Measurements from ENCODE around the gene RTL1. TPM values are rescaled to one million over a fixed set of nuclear protein-coding genes. Genes with fewer than 3 reads are reported as not detected.

Gene RTL1
- total and polyA plus RNA-seq, 7 experiments from 2014 or later, result not detected

DNA sequence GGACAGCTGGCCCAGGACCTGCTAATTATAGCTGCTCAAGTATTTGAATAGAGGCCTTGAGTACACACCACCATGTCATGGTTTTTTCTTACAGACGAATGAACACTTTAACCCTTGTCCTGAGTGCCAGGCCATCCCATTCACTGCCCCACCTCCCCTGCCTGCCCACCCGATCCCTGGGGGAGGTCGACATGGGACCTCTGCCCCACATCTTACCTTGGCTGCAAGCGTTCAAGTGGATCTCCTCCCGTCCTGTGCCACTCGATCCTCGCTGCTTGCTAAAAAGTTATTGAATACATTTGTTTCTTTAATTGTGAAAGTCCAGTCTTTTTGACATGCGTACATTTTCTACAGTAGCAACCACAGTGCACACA is 10.3 kb downstream of the RTL1 start:
- DNase-seq (no peak), ATAC-seq (no peak)
- no peak overlapping the region for H3K27ac ChIP-seq (ENCODE audit: low read depth, low read length)
- Mint-ChIP-seq H3K4me3 (no peak overlapping the region), H3K27me3 (peaks cover 2 to 42% (median 26%) of the 10 kb centered on the region in 5 donors), H3K27ac (no peak overlapping the region), H3K4me1 (no peaks in the 10 kb centered on the region), H3K9me3 (no peaks in the 10 kb centered on the region), H3K36me3 (no peaks in the 10 kb centered on the region)
- H3K36me3 ChIP-seq (ENCODE audit: control insufficient read depth in 2 of 3, insufficient read depth in 3 of 3, low read length in 3 of 3), result no peaks in the 10 kb centered on the region
- no peaks in the 10 kb centered on the region for H3K27me3 ChIP-seq (ENCODE audit: control insufficient read depth in 2 of 2, insufficient read depth in 2 of 2, low read length in 2 of 2)
- intact Hi-C loops (cut with micrococcal nuclease), result no loop called here
- H3K4me3 ChIP-seq (ENCODE audit: low read length), result no peak overlapping the region
- ChIA-PET POLR2A (no interaction called here), CTCF (no interaction called here)
- H3K4me1 ChIP-seq (ENCODE audit: control insufficient read depth in 2 of 2, insufficient read depth in 2 of 2, low read length in 2 of 2), result no peaks in the 10 kb centered on the region
- no peaks in the 10 kb centered on the region for H3K9me3 ChIP-seq (ENCODE audit: control insufficient read depth in 2 of 3, low read length in 3 of 3)

DNA sequence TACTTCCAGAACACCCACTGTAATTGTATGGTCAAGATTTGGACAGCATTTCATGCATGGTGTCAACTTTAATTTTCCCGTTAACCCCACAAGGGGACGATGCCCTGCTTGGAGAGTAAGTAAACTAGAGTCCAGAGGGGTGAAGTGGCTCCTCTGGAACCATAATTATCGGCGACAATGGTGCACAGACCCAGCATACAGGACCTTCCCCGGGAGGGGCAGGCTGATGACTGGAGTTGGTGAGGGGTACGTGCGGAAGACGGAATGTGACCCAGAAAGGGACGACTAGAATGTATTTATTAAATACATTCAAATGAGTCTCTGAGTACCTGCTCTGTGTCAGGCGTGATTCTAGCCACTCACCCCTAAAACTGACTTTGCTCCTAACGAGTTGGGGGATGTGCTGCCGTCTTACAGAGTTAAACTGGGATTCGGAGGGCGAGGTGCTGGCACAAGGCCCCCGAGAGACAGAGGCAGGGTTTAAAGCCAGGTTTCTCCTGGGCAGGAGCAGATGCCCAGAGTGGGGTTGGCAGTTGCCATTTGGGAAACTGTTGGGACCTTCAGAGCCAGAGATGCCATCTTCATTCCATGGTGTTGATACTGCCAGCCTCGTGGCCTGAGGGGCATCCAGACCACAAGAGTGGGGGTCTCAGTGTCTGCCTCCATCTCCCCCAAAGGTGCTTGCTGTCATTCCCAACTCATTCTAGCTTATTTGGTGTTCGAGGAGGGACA is 10.9 kb downstream of the RTL1 start:
- H3K4me3 ChIP-seq (ENCODE audit: low read length), result no peak overlapping the region
- H3K4me1 Mint-ChIP-seq, result no peaks in the 10 kb centered on the region
- no peaks in the 10 kb centered on the region for H3K27me3 ChIP-seq (ENCODE audit: control insufficient read depth in 2 of 2, insufficient read depth in 2 of 2, low read length in 2 of 2)
- ChIA-PET POLR2A (no interaction called here), CTCF (no interaction called here)
- no peaks in the 10 kb centered on the region for H3K9me3 Mint-ChIP-seq
- ATAC-seq (no peak), DNase-seq (no peak)
- H3K4me1 ChIP-seq (ENCODE audit: control insufficient read depth in 2 of 2, insufficient read depth in 2 of 2, low read length in 2 of 2), result no peaks in the 10 kb centered on the region
- no peak overlapping the region for H3K27ac ChIP-seq (ENCODE audit: low read depth, low read length)
- no peak overlapping the region for H3K4me3 Mint-ChIP-seq
- H3K27me3 Mint-ChIP-seq, result peaks cover 7 to 42% (median 28%) of the 10 kb centered on the region in 5 donors
- no peaks in the 10 kb centered on the region for H3K36me3 ChIP-seq (ENCODE audit: control insufficient read depth in 2 of 3, insufficient read depth in 3 of 3, low read length in 3 of 3)
- H3K27ac Mint-ChIP-seq, result no peak overlapping the region
- no peaks in the 10 kb centered on the region for H3K36me3 Mint-ChIP-seq
- intact Hi-C loops (cut with micrococcal nuclease), result no loop called here
- H3K9me3 ChIP-seq (ENCODE audit: control insufficient read depth in 2 of 3, low read length in 3 of 3), result no peaks in the 10 kb centered on the region

DNA sequence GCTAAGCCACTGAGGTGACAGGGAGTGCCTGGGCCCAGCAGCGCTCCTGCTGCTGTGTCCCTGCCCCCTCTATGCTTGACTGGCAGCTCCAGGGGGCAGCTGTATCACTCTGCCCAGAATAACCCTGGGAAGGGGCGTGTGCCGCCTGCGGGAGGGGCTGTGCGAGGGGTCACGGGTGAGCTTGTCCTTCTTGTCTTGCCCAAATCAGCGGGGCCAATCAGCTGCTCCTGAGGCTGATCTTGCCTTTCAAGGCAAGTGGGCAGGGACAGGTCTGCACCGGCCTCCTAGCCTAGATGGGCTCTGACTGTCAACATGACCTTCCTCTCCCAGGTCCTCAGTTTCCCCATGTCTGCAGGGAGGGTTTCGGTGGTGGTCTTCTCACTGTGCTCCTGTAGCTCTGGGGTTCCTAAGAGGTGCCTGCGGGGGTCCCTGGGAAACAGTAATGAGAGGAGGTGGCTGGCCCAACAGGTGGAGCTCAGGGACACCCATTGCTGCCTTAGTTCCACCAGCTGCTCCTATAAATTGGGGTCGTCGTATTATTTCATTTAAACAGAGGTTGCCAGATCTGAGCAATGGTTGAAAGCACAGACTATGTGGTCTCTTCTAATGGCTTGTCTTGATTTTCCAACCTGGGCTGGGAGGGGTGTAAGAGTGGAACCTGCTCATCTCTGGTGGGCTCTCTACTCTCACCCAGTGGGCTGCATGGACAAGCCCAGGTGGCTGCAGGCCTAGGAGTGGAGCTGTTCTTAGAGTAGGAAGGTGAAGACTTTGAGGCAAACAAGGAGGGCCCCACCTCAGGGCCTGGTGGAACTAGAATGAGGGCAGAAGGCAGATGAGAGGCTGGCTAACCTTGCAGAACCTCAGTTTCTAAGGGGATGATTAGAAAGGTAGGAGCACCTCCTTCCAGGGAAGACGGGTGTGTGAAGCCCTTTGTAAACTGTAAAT is 11.7 kb downstream of the RTL1 start:
- H3K27me3 ChIP-seq (ENCODE audit: control insufficient read depth in 2 of 2, insufficient read depth in 2 of 2, low read length in 2 of 2), result no peaks in the 10 kb centered on the region
- peaks cover 11 to 41% (median 22%) of the 10 kb centered on the region in 5 donors for H3K27me3 Mint-ChIP-seq
- CTCF ChIA-PET, result no interaction called here

DNA sequence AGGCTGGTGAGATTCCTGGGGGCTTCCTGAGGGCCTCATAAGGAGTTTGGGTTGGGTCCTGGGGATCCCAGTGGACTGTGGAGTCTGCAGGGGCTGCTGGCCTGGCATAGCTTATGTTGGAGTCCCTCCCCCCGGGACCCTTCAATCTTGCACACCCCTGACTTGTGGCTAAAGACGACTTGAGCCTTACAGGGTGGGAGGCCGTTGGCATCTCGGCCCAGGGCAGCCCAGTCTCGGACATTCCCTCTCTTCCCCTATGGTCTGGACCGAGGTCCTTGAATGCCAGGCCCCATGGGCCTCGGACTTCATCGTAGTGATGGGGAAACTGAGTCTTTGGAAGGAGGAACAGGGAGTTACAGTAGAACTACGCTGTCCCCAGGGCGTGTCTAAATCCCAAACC is 12.5 kb downstream of the RTL1 start:
- no peaks in the 10 kb centered on the region for H3K27me3 ChIP-seq (ENCODE audit: control insufficient read depth in 2 of 2, insufficient read depth in 2 of 2, low read length in 2 of 2)
- ATAC-seq (no peak), DNase-seq (no peak)
- H3K27ac Mint-ChIP-seq, result no peak overlapping the region
- intact Hi-C loops (cut with micrococcal nuclease), result no loop called here
- CTCF ChIA-PET, result no interaction called here
- peaks cover 11 to 34% (median 20%) of the 10 kb centered on the region in 5 donors for H3K27me3 Mint-ChIP-seq
- H3K9me3 ChIP-seq (ENCODE audit: control insufficient read depth in 2 of 3, low read length in 3 of 3), result no peaks in the 10 kb centered on the region
- no peaks in the 10 kb centered on the region for H3K4me1 ChIP-seq (ENCODE audit: control insufficient read depth in 2 of 2, insufficient read depth in 2 of 2, low read length in 2 of 2)
- H3K9me3 Mint-ChIP-seq, result no peaks in the 10 kb centered on the region
- H3K4me3 Mint-ChIP-seq, result no peak overlapping the region
- no peaks in the 10 kb centered on the region for H3K4me1 Mint-ChIP-seq
- no peak overlapping the region for H3K4me3 ChIP-seq (ENCODE audit: low read length)
- no peaks in the 10 kb centered on the region for H3K36me3 ChIP-seq (ENCODE audit: control insufficient read depth in 2 of 3, insufficient read depth in 3 of 3, low read length in 3 of 3)
- H3K27ac ChIP-seq (ENCODE audit: low read depth, low read length), result no peak overlapping the region
- POLR2A ChIA-PET, result no interaction called here
- no peaks in the 10 kb centered on the region for H3K36me3 Mint-ChIP-seq

More for the DNA sequence above, 11.7 kb downstream of the RTL1 start:
- no peak overlapping the region for H3K27ac ChIP-seq (ENCODE audit: low read depth, low read length)
- DNase-seq (no peak), ATAC-seq (no peak)
- H3K36me3 ChIP-seq (ENCODE audit: control insufficient read depth in 2 of 3, insufficient read depth in 3 of 3, low read length in 3 of 3), result no peaks in the 10 kb centered on the region
- H3K4me1 ChIP-seq (ENCODE audit: control insufficient read depth in 2 of 2, insufficient read depth in 2 of 2, low read length in 2 of 2), result no peaks in the 10 kb centered on the region
- no peaks in the 10 kb centered on the region for H3K4me1 Mint-ChIP-seq
- no peak overlapping the region for H3K4me3 ChIP-seq (ENCODE audit: low read length)
- intact Hi-C loops (cut with micrococcal nuclease), result no loop called here
- H3K9me3 Mint-ChIP-seq, result no peaks in the 10 kb centered on the region
- H3K36me3 Mint-ChIP-seq, result no peaks in the 10 kb centered on the region
- no peak overlapping the region for H3K4me3 Mint-ChIP-seq
- POLR2A ChIA-PET, result no interaction called here
- no peaks in the 10 kb centered on the region for H3K9me3 ChIP-seq (ENCODE audit: control insufficient read depth in 2 of 3, low read length in 3 of 3)
- peak overlapping the region in 1 of 9 donors; percentile 38 for H3K27ac Mint-ChIP-seq

DNA sequence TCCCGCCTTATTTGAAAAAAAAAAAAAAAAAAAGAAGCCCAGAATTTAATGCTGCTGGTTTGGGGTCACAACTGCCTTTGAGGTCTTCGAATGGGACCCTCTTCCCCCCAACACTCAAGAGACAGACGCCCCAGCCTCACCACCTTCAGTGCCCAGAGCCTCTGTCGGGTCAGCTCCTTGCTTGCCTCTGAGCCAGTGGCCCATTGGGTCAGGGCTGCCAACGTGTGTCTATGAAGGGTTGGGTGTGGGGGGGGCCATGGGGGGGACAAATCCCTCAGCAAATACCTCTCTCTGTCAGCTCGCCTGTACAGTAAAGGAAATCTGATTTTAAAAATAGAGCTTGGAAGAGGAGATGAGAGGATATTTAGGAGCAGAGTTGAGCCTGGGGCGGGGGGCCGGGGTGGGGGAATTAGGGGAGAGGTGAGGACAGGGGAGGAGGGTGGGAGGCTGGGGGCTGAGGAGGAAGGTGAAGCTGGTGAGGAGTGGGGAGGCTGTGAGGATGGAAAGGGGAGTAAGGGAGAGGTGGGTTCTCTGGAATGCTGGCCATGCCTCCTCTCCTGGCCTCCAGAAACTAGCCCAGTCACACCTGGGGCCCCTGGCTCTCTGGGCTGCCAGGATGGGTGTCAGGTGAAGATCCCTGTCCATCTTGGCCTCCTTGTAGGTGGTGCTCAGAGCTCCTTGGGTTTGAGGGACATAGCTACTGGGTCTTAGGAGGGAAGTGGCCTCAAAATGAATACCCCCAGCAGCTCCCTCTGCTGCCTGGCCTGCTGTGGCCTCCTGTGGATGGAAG is 13.3 kb downstream of the RTL1 start:
- no peak overlapping the region for H3K27ac ChIP-seq (ENCODE audit: low read depth, low read length)
- Mint-ChIP-seq H3K4me3 (no peak overlapping the region), H3K27ac (no peak overlapping the region), H3K27me3 (peaks cover 11 to 35% (median 15%) of the 10 kb centered on the region in 5 donors), H3K36me3 (no peaks in the 10 kb centered on the region), H3K4me1 (no peaks in the 10 kb centered on the region), H3K9me3 (peaks cover 0 to 2% (median 0%) of the 10 kb centered on the region in 11 donors)
- no peak overlapping the region for H3K4me3 ChIP-seq (ENCODE audit: low read length)
- CTCF ChIA-PET, result no interaction called here
- H3K27me3 ChIP-seq (ENCODE audit: control insufficient read depth in 2 of 2, insufficient read depth in 2 of 2, low read length in 2 of 2), result no peaks in the 10 kb centered on the region
- no peaks in the 10 kb centered on the region for H3K36me3 ChIP-seq (ENCODE audit: control insufficient read depth in 2 of 3, insufficient read depth in 3 of 3, low read length in 3 of 3)
- H3K4me1 ChIP-seq (ENCODE audit: control insufficient read depth in 2 of 2, insufficient read depth in 2 of 2, low read length in 2 of 2), result no peaks in the 10 kb centered on the region
- POLR2A ChIA-PET, result no interaction called here
- intact Hi-C loops (cut with micrococcal nuclease), result no loop called here
- ATAC-seq, result no peak
- no peak for DNase-seq
- no peaks in the 10 kb centered on the region for H3K9me3 ChIP-seq (ENCODE audit: control insufficient read depth in 2 of 3, low read length in 3 of 3)

DNA sequence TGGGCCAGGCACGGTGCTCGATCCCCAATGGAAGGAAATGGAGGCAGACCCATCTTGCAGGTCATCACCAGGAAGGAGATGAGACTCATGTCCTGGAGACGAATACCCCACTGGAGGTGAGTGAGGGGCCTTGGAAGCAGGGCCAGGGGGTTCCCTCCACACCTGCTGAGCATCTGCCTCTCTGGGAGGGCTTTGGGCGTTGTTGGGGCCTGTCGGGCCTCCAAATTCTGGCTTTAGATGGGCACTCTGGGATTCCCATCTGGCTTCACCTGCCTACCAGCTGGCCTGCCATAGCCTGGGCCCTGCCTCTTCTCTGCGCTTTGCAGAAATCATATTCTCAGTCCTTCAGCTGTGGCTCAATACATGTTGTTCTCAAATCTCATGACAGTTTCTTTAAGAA is 13.9 kb downstream of the RTL1 start:
- peaks cover 0 to 2% (median 0%) of the 10 kb centered on the region in 11 donors for H3K9me3 Mint-ChIP-seq
- Histone ChIP-seq H3K27me3 (ENCODE audit: control insufficient read depth in 2 of 2, insufficient read depth in 2 of 2, low read length in 2 of 2) (no peaks in the 10 kb centered on the region), H3K27ac (ENCODE audit: low read depth, low read length) (no peak overlapping the region), H3K4me3 (ENCODE audit: low read length) (no peak overlapping the region), H3K9me3 (ENCODE audit: control insufficient read depth in 2 of 3, low read length in 3 of 3) (no peaks in the 10 kb centered on the region), H3K36me3 (ENCODE audit: control insufficient read depth in 2 of 3, insufficient read depth in 3 of 3, low read length in 3 of 3) (no peaks in the 10 kb centered on the region), H3K4me1 (ENCODE audit: control insufficient read depth in 2 of 2, insufficient read depth in 2 of 2, low read length in 2 of 2) (no peaks in the 10 kb centered on the region)
- ChIA-PET CTCF (no interaction called here), POLR2A (no interaction called here)
- H3K27ac Mint-ChIP-seq, result no peak overlapping the region
- H3K36me3 Mint-ChIP-seq, result no peaks in the 10 kb centered on the region
- DNase-seq, result no peak
- no peak for ATAC-seq
- H3K27me3 Mint-ChIP-seq, result peaks cover 8 to 35% (median 11%) of the 10 kb centered on the region in 5 donors
- intact Hi-C loops (cut with micrococcal nuclease), result no loop called here
- H3K4me1 Mint-ChIP-seq, result no peaks in the 10 kb centered on the region
- H3K4me3 Mint-ChIP-seq, result no peak overlapping the region
